GM18951 (cell line): Measurements from ENCODE around the gene DCTD.

ENCODE experiments used
- POLR2A ChIP-seq: IDR thresholded peaks from 4 replicates; pipeline ENCODE4 v1.6.1; 2011; ENCODE audit warnings: mild to moderate bottlenecking; ENCODE audit not compliant: insufficient read length, insufficient read depth; ENCODE audit errors: extremely low read depth
- in situ Hi-C: fragments of 300-500 bp; cut with MboI; formaldehyde crosslinking; loops from one replicate; pipeline ENCODE4 v1.12.0; 2022; ENCODE audit warnings: low sequenced_read_pairs, mixed read lengths, inconsistent platforms; ENCODE audit not compliant: unreplicated experiment

DCTD gene

GRCh38 chr4:182896421-182896820 lies 20.8 kb downstream of the DCTD start:
- in situ Hi-C loops = no loop called here

DNA sequence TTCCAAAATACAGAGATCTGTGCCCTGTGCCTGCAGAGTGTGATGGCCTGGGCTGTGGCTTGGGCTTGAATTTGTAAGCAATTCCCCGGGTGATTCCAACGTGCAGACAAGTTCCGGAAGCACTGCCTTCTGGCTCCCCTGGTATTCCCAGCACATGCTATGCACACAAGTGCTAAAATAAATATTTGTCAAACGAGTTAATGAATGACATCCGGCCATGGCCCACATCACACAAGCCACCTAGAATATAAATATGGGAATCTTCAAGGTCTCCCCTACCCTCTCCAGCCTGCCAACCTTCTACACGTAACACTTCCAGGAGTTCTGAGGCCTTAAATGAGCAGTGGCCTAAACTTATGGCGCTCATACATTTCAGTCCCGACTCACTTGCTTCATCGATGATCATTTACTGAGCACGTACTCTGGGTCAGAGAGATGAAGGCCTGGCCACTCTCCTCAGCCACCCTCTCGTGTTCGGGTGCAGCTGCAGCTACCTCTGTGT lies 21.3 kb downstream of the DCTD start:
- in situ Hi-C loops = no loop called here
- no peak for TF ChIP-seq POLR2A

More at GRCh38 chr4:182896421-182896820, 20.8 kb downstream of the DCTD start:
- no peak for TF ChIP-seq POLR2A

GRCh38 chr4:182894681-182895275 lies 22.4 kb downstream of the DCTD start:
- in situ Hi-C loops = no loop called here

DNA sequence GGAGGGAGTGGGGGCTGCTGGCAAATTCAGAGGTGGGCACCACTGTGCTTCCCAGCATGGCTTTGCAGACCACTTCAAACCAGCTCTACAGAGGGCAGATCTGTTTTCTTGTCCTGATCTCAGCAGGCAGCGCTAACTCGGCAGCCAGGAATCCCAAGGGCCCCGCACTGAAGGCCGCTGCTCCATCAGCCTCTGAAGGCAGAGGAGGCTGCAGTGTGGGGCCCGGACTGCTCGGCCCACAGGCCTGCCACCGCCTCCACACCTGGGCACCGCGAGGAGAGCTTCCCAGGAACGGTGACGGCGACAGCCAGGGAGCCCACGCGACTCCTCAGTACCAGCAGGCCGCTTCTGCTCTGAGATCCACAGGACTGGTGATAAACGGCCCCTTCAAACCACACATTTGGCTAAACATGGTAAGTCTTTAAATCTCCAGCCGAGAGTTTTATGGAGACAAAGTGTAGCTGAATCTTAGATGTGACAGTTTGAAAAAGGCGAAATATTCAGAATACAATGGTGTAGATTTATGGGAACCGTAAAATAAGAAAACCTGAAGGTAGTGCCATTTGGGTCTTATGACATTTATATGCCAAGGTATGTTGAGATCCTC lies 23.6 kb downstream of the DCTD start:
- TF ChIP-seq POLR2A = no peak
- in situ Hi-C loops = no loop called here

More at GRCh38 chr4:182894681-182895275, 22.4 kb downstream of the DCTD start:
- no peak for TF ChIP-seq POLR2A

DNA sequence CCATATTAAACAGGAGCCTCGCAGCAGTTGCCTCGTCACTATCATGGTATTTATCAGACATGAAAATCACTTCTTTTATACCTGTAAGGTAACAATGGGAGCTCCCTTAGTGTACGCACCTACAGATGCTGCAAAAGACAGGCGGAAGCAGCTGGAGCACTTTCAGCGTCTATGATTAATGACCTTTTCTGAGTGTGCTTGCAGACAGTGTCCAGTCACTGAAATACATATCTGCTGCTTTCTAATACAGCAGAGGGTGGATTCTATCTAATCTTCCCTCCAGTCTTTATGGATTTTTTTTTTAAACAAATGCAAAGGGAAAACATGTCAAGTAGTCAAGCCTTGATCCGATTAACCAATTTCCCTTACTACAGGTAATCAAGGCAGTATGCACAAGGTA lies 24.1 kb downstream of the DCTD start:
- in situ Hi-C loops = no loop called here
- TF ChIP-seq POLR2A = no peak

GRCh38 chr4:182890202-182890601 lies 27.0 kb downstream of the DCTD start:
- TF ChIP-seq POLR2A = no peak
- in situ Hi-C loops = no loop called here

DNA sequence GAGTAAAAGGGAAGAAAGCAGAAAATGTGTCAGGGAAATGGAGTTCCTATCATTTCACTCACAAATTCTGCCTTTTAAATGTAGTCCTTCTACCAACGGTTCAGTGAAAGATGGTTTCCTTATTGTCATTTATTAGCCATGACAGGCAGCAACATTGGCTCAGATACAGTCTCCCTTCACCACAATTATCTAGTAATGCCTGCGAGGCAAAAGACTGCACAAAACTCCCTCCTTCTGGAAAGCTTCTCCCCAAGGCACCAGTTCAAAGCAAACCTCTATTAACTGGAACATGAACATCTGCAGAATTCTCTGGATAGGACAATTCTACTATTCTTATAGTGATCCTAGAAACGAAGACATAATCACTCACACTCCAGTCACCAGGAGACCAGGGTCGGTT lies 28.3 kb downstream of the DCTD start:
- in situ Hi-C loops = no loop called here
- TF ChIP-seq POLR2A = no peak

DNA sequence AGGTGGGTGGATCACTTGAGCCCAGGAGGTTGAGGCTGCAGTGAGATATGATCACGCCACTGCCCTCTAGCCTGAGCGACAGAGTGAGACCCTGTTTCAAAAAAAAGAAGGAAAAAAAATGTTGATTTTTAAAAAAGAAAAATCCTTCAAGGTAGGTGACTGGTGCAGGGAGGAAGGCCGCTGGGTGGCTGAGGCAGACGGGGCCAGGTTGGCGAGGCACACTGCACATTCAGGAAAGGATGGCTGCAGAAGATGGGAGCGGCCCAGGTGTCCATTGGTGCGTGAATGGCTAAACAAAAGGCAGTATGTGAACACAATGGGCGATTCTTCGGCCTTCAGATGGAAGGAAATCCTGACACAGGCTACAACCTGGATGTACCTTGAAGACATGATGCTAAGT lies 30.4 kb downstream of the DCTD start:
- in situ Hi-C loops = no loop called here
- no peak for TF ChIP-seq POLR2A

DNA sequence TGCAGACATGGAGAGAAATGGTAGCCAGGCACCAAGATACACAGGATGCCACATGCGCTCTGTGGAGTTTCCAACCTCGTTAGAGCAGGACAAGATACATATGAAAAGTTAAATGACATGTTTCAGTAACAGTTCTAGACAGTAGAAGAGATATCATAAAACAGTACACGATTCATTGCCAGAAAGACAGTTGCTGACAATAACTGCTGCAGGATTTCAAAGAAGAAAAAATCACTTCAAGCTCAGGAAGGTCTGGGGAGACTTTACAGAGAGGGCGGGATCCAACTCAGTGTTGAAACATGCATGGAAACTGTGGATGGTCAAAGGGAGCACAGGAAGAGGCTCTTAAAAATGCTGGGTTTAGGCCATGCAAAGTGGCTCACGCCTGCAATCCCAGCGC lies 31.0 kb downstream of the DCTD start:
- TF ChIP-seq POLR2A = no peak
- in situ Hi-C loops = no loop called here

DNA sequence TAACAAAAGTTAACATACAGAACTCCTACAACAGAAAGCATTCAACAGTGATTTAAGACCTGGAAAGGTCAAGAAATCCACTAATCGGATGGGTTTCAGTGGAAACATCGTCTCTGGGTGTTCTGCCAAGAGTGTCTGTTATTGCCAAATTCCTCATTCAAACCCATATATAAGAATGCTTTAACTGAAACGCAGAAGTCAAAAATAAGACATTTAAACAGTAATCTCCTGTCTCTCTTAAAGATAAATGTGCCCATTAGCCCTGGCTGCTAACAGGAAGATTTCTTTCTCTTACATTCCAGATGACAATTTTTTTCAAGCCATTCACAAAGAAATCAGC lies 31.5 kb downstream of the DCTD start:
- TF ChIP-seq POLR2A = no peak
- in situ Hi-C loops = no loop called here

DNA sequence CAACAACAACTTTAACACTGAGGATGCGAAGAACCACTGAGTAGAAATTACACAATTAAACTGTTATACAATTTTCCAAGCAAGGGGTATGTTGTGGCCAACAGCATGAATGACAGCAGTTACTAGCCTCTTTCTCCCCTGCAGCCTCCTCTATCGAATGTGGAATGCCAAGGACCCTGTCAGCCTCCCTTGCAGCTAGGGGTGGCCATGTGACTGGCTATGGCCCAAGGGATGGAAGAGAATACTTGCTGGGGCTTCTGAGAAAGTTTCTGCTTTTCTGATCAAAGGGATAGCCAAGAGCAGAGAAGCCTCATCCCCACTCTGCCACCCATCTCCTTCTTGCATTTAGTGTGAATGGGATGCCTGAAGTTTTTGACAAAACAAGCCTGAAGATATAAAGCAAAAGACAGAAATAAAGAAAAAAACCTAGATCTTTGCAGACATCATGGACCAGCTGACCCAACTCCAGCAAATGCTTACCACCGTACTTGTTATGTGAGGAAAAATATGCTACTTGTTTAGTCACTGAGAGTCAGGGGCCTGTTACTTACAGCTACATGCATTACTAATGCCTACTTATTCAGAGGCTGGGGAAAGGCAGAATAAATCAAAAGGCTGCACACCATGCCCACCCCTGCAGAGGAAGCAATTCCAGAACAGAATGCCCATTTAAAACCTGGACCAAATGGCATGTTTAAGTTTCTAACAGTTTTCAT lies 32.0 kb downstream of the DCTD start:
- in situ Hi-C loops = no loop called here
- TF ChIP-seq POLR2A = no peak

DNA sequence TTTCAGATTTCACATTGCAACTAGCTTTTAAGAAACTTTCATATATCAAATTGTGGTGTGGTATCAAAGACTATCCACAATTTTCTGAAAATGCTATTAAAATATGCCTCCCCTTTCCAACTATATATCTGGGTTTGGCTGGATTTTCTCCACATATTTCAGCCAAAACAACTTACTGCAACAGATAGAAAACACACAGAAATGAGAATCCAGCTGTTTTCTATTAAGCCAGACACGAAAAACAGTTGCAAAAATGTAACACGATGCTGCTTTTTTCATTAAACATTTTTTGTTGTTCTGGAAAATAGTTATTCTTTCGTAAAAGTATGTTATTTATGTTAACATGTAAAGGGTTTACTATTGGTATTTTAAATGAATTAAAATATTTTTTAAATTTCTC lies 33.1 kb downstream of the DCTD start:
- in situ Hi-C loops = no loop called here
- TF ChIP-seq POLR2A = no peak

GRCh38 chr4:182883351-182883750 lies 33.8 kb downstream of the DCTD start:
- in situ Hi-C loops = no loop called here
- no peak for TF ChIP-seq POLR2A

- in situ Hi-C loops = no loop called here
Observed at GRCh38 chr4:182881914-182882313, 35.3 kb downstream of the DCTD start.

More at GRCh38 chr4:182881914-182882313, 35.3 kb downstream of the DCTD start:
- TF ChIP-seq POLR2A = no peak
